Astrocyte (in vitro differentiated cells and primary cell): ENCODE data around the gene NCAPG2. TPM values are rescaled to one million over a fixed set of nuclear protein-coding genes. Genes with fewer than 3 reads are reported as not detected.

ENCODE experiments used
- DNase-seq: peaks from one replicate; pipeline ENCODE4 v3.0.0-alpha.2; 2010; ENCODE audit warnings: low read depth
- FAIRE-seq: peaks from 2 replicates; lab custom pipeline; 2011; peaks lifted over from hg19 to GRCh38; lab: Jason Lieb, UNC
- H2AFZ ChIP-seq: 2 replicates; pipeline ENCODE4 v1.6.0; 2012; ENCODE audit warnings: low read depth, low read length, inconsistent platforms
- H3K27ac ChIP-seq: 2 replicates; pipeline ENCODE4 v1.5.1; 2011; ENCODE audit warnings: low read depth, low read length, inconsistent platforms
- H3K27me3 ChIP-seq: 2 replicates; pipeline ENCODE4 v1.6.0; 2011; ENCODE audit warnings: low read length, inconsistent platforms; ENCODE audit not compliant: insufficient read depth
- H3K36me3 ChIP-seq: 2 replicates; pipeline ENCODE4 v1.5.1; 2011; ENCODE audit warnings: low read length, inconsistent platforms; ENCODE audit not compliant: insufficient read depth
- H3K4me1 ChIP-seq: 2 replicates; pipeline ENCODE4 v1.5.1; 2011; ENCODE audit warnings: low read length, inconsistent platforms; ENCODE audit not compliant: insufficient read depth
- H3K4me2 ChIP-seq: 2 replicates; pipeline ENCODE4 v1.6.0; 2012; ENCODE audit warnings: low read length, inconsistent platforms
- H3K4me3 ChIP-seq: 2 replicates; pipeline ENCODE4 v1.5.1; 2011; ENCODE audit warnings: low read depth, mild to moderate bottlenecking, low read length, inconsistent platforms; ENCODE audit not compliant: insufficient read depth
- H3K79me2 ChIP-seq: 2 replicates; pipeline ENCODE4 v1.6.0; 2012; ENCODE audit warnings: mild to moderate bottlenecking, low read length, inconsistent platforms; ENCODE audit not compliant: insufficient read depth
- H3K9ac ChIP-seq: 2 replicates; pipeline ENCODE4 v1.6.0; 2012; ENCODE audit warnings: mild to moderate bottlenecking, low read length, inconsistent platforms
- H3K9me3 ChIP-seq: 2 replicates; pipeline ENCODE4 v1.5.1; 2012; ENCODE audit warnings: low read depth, mild to moderate bottlenecking, low read length, inconsistent platforms; ENCODE audit not compliant: insufficient read depth
- H4K20me1 ChIP-seq: 2 replicates; pipeline ENCODE4 v1.6.0; 2012; ENCODE audit warnings: low read length, inconsistent platforms; ENCODE audit not compliant: insufficient read depth
- H3K27ac Mint-ChIP-seq: one replicate; pipeline ENCODE4 v1.8.0; 2021; ENCODE audit warnings: mild to moderate bottlenecking, mixed read lengths; ENCODE audit not compliant: unreplicated experiment
- H3K27me3 Mint-ChIP-seq: one replicate; pipeline ENCODE4 v1.8.0; 2021; ENCODE audit warnings: low read depth, mixed read lengths; ENCODE audit not compliant: unreplicated experiment
- H3K36me3 Mint-ChIP-seq: one replicate; pipeline ENCODE4 v1.8.0; 2021; ENCODE audit warnings: low read depth, mixed read lengths; ENCODE audit not compliant: unreplicated experiment
- H3K4me1 Mint-ChIP-seq: one replicate; pipeline ENCODE4 v1.8.0; 2021; ENCODE audit warnings: low read depth, mixed read lengths; ENCODE audit not compliant: unreplicated experiment
- H3K4me3 Mint-ChIP-seq: one replicate; pipeline ENCODE4 v1.8.0; 2021; ENCODE audit warnings: mild to moderate bottlenecking, moderate library complexity, mixed read lengths; ENCODE audit not compliant: unreplicated experiment
- H3K9me3 Mint-ChIP-seq: one replicate; pipeline ENCODE4 v1.8.0; 2021; ENCODE audit warnings: mild to moderate bottlenecking, mixed read lengths; ENCODE audit not compliant: unreplicated experiment
- CTCF ChIP-seq: IDR thresholded peaks from 2 replicates; pipeline ENCODE4 v1.5.1; 2011; ENCODE audit warnings: low read depth, mild to moderate bottlenecking, inconsistent platforms, low read length, moderate library complexity; ENCODE audit not compliant: insufficient read depth
- EZH2 ChIP-seq: IDR thresholded peaks from 2 replicates; pipeline ENCODE4 v1.6.1; 2012; ENCODE audit warnings: mild to moderate bottlenecking, low read length, inconsistent platforms; ENCODE audit not compliant: insufficient read depth
- total RNA-seq: library from RNA; stranded (reverse); gene quantifications from 2 replicates; pipeline ENCODE4 v1.2.1, GENCODE V29; 2021

Gene NCAPG2
- total RNA-seq, 1 donor from 2014 or later, result 9.6 TPM

DNA sequence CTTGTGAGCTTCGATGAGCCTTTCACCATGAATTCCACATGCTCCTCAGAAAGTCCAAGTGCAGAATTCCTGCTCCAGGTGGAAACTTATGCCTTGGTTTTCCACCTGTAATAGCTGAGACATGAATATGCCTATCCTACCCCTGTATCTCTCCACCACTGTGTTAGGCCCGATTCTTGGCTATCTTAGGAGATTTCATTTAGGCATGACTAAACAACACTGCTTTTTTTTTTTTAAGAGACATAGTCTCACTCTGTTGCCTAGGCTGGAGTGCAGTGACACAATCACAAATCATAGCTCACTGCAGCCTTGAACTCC is 57.2 kb downstream of the NCAPG2 start:
- H3K4me2 ChIP-seq, result no peak overlapping the region
- H3K4me1 ChIP-seq, result peaks cover 28% of the 10 kb centered on the region
- H3K4me3 Mint-ChIP-seq, result no peak overlapping the region
- peaks cover 9% of the 10 kb centered on the region for H4K20me1 ChIP-seq
- H3K9ac ChIP-seq, result no peak overlapping the region
- TF ChIP-seq EZH2 (no peak), CTCF (no peak)
- peaks cover 23% of the 10 kb centered on the region for H3K4me1 Mint-ChIP-seq
- H3K27me3 Mint-ChIP-seq, result no peaks in the 10 kb centered on the region
- no peaks in the 10 kb centered on the region for H3K27me3 ChIP-seq
- peaks cover 14% of the 10 kb centered on the region for H3K79me2 ChIP-seq
- H3K36me3 Mint-ChIP-seq, result no peaks in the 10 kb centered on the region
- H3K27ac Mint-ChIP-seq, result no peak overlapping the region
- no peak overlapping the region for H2AFZ ChIP-seq
- FAIRE-seq (no peak), DNase-seq (no peak)
- H3K9me3 ChIP-seq, result no peaks in the 10 kb centered on the region
- no peak overlapping the region for H3K27ac ChIP-seq
- H3K36me3 ChIP-seq, result peaks cover 15% of the 10 kb centered on the region
- H3K9me3 Mint-ChIP-seq, result no peaks in the 10 kb centered on the region
- no peak overlapping the region for H3K4me3 ChIP-seq

DNA sequence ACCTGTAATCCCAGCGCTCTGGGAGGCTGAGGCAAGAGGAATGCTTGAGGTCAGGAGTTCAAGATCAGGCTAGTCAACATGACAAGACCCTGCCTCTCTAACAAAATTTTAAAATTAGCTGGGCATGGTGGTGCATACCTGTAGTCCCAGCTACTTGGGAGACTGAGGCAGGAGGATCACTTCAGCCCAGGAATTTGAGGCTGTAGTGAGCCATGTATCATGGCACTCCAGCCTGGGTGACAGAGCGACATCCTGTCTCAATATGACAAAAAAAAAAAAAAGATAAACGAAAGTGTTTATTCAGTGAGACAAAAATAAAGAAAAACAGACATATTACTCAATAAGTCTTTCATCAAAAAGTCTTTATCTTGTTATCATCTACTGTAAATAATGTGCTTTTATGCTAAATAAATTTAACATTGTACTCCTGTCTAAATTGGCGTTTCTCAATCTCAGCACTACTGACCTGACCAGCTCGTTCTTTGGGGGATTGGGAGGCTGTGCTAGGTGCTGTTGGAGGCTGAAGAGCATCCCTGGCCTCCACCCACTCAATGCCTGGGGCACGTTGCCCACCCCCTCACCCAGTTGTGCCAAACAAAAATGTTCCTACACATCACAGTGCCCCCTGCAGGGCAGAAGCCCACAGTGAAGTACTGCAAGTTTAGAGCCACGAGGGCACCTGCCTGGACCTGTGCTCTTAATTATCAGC is 57.7 kb downstream of the NCAPG2 start:
- H3K79me2 ChIP-seq, result peaks cover 14% of the 10 kb centered on the region
- H3K27me3 Mint-ChIP-seq, result no peaks in the 10 kb centered on the region
- no peak overlapping the region for H3K9ac ChIP-seq
- H3K36me3 ChIP-seq, result peaks cover 15% of the 10 kb centered on the region
- H3K4me1 ChIP-seq, result peaks cover 28% of the 10 kb centered on the region
- no peak overlapping the region for H2AFZ ChIP-seq
- H3K27me3 ChIP-seq, result no peaks in the 10 kb centered on the region
- FAIRE-seq (no peak), DNase-seq (no peak)
- H3K27ac ChIP-seq, result no peak overlapping the region
- H3K27ac Mint-ChIP-seq, result no peak overlapping the region
- TF ChIP-seq CTCF (peak; percentile 23), EZH2 (no peak)
- H3K4me1 Mint-ChIP-seq, result peaks cover 21% of the 10 kb centered on the region
- H3K4me3 Mint-ChIP-seq, result no peak overlapping the region
- no peaks in the 10 kb centered on the region for H3K9me3 ChIP-seq
- H3K9me3 Mint-ChIP-seq, result no peaks in the 10 kb centered on the region
- peaks cover 9% of the 10 kb centered on the region for H4K20me1 ChIP-seq
- H3K36me3 Mint-ChIP-seq, result no peaks in the 10 kb centered on the region
- no peak overlapping the region for H3K4me3 ChIP-seq
- H3K4me2 ChIP-seq, result no peak overlapping the region

- FAIRE-seq, result no peak
- H3K79me2 ChIP-seq, result peaks cover 14% of the 10 kb centered on the region
- no peak overlapping the region for H3K4me3 ChIP-seq
- Mint-ChIP-seq H3K9me3 (no peaks in the 10 kb centered on the region), H3K27ac (no peak overlapping the region), H3K4me3 (no peak overlapping the region), H3K27me3 (no peaks in the 10 kb centered on the region), H3K4me1 (peaks cover 15% of the 10 kb centered on the region), H3K36me3 (no peaks in the 10 kb centered on the region)
- peaks cover 15% of the 10 kb centered on the region for H3K36me3 ChIP-seq
- peaks cover 9% of the 10 kb centered on the region for H4K20me1 ChIP-seq
- H3K4me2 ChIP-seq, result no peak overlapping the region
- H3K27me3 ChIP-seq, result no peaks in the 10 kb centered on the region
- no peak for TF ChIP-seq EZH2
- no peak for TF ChIP-seq CTCF
- H3K9me3 ChIP-seq, result no peaks in the 10 kb centered on the region
- H3K4me1 ChIP-seq, result peaks cover 21% of the 10 kb centered on the region
- no peak overlapping the region for H3K27ac ChIP-seq
- no peak overlapping the region for H3K9ac ChIP-seq
- H2AFZ ChIP-seq, result no peak overlapping the region
- no peak for DNase-seq
Measured at GRCh38 chr7:158645842-158646241, 58.8 kb downstream of the NCAPG2 start.
